GM19351 (cell line): ENCODE results near the gene FRAS1.
"Not testable (repeated sequence)": the region's sequence is repeated elsewhere in the genome, so short reads cannot be mapped to it uniquely, and the experiment has no call there.

Experiments
- ATAC-seq: cut with Tn5 transposase; IDR thresholded peaks from one replicate; pipeline ENCODE4 v1.9.1; 2021; ENCODE audit warnings: mild to moderate bottlenecking, moderate library complexity; ENCODE audit not compliant: unreplicated experiment

Gene FRAS1

GRCh38 chr4:78162342-78162741, 105.2 kb downstream of the FRAS1 start:
- ATAC-seq: no peak

- ATAC-seq: no peak
These were observed 105.7 kb downstream of the FRAS1 start for GRCh38 chr4:78162821-78163220.

GRCh38 chr4:78165758-78166157, 108.6 kb downstream of the FRAS1 start:
- no peak for ATAC-seq

GRCh38 chr4:78166622-78167021, 109.5 kb downstream of the FRAS1 start:
- no peak for ATAC-seq

- no peak for ATAC-seq
These were observed 110.4 kb downstream of the FRAS1 start for GRCh38 chr4:78167510-78167909.

- no peak for ATAC-seq
These were observed 110.9 kb downstream of the FRAS1 start for GRCh38 chr4:78168029-78168428.

GRCh38 chr4:78169728-78170127, 112.6 kb downstream of the FRAS1 start:
- no peak for ATAC-seq

GRCh38 chr4:78171482-78171881, 114.4 kb downstream of the FRAS1 start:
- ATAC-seq: no peak

GRCh38 chr4:78174891-78175290, 117.8 kb downstream of the FRAS1 start:
- ATAC-seq: no peak

- ATAC-seq: no peak
These were observed 122.1 kb downstream of the FRAS1 start for GRCh38 chr4:78179196-78179595.

GRCh38 chr4:78181681-78182234, 124.6 kb downstream of the FRAS1 start:
- ATAC-seq: not testable (repeated sequence)

- ATAC-seq: no peak
These were observed 127.5 kb downstream of the FRAS1 start for GRCh38 chr4:78184584-78184983.

GRCh38 chr4:78185117-78185516, 128.0 kb downstream of the FRAS1 start:
- no peak for ATAC-seq

GRCh38 chr4:78186597-78187543, 129.7 kb downstream of the FRAS1 start:
- no peak for ATAC-seq

- ATAC-seq: no peak
These were observed 132.9 kb downstream of the FRAS1 start for GRCh38 chr4:78190068-78190467.

- ATAC-seq: no peak
These were observed 133.5 kb downstream of the FRAS1 start for GRCh38 chr4:78190595-78190994.

- no peak for ATAC-seq
These were observed 140.8 kb downstream of the FRAS1 start for GRCh38 chr4:78197947-78198346.

- ATAC-seq: no peak
These were observed 142.9 kb downstream of the FRAS1 start for GRCh38 chr4:78199984-78200383.

- ATAC-seq: no peak
These were observed 143.8 kb downstream of the FRAS1 start for GRCh38 chr4:78200949-78201348.

- ATAC-seq: no peak
These were observed 147.1 kb downstream of the FRAS1 start for GRCh38 chr4:78204176-78204575.

GRCh38 chr4:78205591-78205990, 148.5 kb downstream of the FRAS1 start:
- ATAC-seq: no peak

- no peak for ATAC-seq
These were observed 150.4 kb downstream of the FRAS1 start for GRCh38 chr4:78207541-78207940.
